Smooth muscle cell of the brain vasculature (primary cell): Measurements from ENCODE around the gene ZNF488.

Experiments
- DNase-seq: peaks from one replicate; pipeline ENCODE4 v3.0.0-alpha.2; 2012; ENCODE audit warnings: low read depth, low spot score

The ZNF488 gene

GRCh38 chr10:47383261-47384147, 589 bp downstream of the ZNF488 start:
- no peak for DNase-seq

DNA sequence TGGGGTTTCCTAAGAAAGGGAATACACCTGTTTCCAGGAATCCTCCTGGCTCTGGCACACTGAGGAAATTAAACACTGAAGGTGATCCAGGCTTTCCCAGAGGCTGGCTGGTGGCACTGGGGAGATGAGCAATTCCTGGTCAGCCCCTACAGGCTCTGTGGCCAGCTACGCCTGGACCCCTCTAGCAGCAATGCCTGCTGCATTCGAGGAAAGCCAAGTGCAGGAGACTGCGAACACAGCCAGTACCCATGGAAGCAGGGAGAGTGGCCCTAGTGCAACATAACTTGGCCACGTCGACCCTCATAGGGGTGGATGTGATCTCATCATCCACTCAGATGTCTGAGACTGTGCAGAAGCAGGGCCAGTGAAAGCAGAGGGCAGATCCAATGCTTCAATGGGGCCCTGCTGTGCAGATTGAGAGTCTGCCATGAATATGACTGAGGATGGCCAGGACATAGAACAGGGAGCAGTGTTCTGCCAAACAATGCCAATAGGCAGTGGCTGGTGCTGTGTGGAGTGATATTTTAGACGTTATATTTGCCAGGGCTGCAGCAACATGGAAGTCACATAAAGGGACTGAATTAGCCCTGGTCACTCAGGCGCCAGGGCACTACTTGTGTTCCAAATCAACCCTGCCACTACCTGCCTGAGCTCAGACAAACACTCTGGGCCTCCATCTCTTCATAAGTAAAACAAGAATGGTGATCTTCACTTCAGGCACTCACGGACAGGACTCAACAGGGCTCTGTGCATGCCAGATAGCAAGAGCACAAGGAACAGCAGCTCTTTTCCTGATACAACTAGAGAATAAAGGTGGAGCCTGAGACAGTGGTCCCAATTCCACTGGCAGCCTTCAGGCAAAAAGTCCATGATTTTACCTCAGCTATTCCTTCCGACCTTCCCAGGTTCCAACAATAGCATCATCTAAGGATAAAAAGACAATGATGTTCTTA, 2.4 kb downstream of the ZNF488 start:
- DNase-seq: no peak

DNA sequence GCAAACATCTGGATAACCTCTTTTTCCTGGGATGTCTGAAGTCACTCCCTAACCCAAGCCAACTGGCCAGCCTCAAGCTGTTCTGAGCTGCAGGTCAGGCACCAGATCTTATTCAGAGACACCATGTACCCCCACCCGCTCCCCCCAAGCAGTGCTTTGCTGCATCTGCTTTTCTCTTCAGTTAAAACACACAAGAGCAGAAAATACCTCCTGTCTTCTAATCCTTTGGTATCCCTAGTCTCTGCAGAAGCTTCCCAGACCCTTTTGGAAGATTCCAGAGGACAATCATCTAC, 3.0 kb downstream of the ZNF488 start:
- DNase-seq: no peak

DNA sequence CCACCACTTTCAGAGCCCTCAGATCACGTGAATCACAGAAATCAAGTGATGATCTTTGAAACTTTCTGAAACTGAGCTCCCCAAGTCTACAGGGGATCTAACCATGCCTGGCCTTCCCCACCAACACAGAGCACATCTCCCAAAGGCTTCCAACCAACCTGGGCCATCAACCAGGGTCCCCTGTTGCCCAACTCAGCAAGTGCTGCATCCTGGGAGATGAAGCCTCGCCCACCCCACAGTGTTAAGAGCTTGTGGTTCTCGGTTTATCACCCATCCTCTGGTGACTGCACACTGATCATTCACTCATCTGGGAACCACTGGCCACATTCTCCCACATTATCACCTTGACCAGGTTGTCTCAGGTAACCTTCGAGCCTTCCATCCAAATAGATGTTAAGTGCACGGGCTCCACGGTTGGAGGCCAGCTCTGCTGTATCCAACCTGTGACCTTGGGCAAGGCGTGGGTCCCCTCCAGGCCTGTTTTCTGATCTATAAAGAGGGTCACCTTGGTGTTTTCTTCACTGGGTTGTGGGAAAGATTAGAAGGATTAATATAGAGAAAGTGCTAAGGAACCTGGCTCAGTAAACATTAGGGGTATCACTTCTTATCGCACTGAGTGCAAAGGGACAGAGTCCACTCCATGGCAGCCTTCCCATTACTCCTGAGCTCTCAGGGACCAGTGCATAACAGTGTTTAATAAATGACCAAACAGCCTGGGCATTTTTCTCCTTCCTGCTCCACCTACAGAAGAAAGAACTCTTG, 3.6 kb downstream of the ZNF488 start:
- DNase-seq: no peak

- no peak for DNase-seq
Measured at GRCh38 chr10:47379901-47380300, 4.2 kb downstream of the ZNF488 start.

GRCh38 chr10:47379445-47379785, 4.7 kb downstream of the ZNF488 start:
- DNase-seq: no peak

- no peak for DNase-seq
Measured at GRCh38 chr10:47378606-47379444, 5.3 kb downstream of the ZNF488 start.

- DNase-seq: no peak
Measured at GRCh38 chr10:47378183-47378510, 5.9 kb downstream of the ZNF488 start.

DNA sequence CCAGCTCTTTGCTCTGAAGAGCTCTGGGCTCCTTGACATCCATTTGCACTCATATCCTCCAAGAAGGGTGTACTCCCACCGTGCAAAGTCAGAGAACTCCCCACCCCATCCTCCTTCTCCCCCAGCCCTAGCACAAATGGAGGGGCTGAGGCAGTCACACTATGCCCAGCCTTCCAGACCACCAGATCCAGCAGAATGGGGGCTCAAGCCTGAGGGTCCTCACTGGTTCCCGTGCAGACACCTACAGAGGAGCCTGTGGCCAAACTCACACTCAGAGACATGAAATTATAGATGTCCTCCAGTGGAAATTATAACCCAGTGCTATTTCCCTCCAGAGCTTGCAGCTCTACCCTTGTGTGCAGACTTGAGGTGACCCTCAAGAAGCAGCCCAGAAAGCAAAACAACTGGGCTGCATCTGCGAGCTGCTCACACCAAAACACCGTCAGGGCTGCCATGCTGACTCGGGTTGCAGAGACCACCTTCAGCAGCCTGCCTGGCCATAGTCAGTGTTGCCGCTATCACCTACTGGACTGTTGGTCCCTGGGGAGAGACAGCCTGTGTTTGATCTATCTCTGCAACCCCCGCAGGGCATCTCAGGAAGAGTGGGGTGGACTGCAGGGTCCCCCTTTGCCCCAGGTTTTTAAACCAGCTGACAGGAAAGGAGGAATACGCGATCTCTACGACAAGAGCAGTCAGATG, 7.4 kb downstream of the ZNF488 start:
- no peak for DNase-seq

DNA sequence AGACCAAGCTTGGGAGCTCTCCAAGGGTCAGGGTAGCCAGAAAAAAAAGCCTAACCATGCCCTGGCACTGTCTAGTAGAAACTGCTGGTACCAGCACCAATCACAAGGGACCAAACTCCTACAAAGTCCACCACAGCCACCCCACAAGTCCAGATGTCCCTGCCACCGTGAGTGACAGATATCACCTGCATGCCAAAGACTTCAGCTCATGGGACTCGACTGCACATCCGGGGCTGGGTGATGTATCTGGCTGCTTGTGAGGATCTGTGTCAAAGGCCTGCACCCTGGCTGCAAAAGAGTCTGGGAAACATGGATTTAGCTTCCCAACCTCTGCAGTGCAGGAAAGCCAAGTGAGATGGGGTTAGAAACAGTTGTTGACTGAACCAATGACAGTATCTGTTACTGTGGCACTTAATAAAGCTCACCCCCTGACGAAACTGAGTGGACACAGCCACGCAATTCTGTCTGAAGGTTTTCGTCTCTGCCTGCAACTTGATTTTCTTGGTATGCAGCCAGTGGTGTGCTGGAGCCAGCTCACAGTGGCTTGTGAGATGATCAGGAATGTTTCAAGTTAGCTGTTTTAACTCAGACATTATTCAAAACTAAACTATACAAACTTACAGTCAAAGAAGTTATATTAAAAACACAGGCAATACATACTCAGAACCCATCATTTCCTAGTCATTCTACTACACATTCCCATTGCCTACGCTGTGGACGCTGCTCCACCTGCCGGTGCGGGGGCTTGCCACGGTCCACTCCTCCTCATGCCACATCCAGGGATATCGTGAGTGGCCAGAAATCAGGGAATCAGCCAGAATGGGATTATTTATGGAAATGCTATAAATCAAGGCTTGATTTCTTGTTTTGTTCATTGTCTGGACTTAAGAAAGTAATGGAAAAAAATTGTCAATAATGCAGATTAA, 9.2 kb downstream of the ZNF488 start:
- no peak for DNase-seq

GRCh38 chr10:47372726-47373125, 11.4 kb downstream of the ZNF488 start:
- DNase-seq: no peak

DNA sequence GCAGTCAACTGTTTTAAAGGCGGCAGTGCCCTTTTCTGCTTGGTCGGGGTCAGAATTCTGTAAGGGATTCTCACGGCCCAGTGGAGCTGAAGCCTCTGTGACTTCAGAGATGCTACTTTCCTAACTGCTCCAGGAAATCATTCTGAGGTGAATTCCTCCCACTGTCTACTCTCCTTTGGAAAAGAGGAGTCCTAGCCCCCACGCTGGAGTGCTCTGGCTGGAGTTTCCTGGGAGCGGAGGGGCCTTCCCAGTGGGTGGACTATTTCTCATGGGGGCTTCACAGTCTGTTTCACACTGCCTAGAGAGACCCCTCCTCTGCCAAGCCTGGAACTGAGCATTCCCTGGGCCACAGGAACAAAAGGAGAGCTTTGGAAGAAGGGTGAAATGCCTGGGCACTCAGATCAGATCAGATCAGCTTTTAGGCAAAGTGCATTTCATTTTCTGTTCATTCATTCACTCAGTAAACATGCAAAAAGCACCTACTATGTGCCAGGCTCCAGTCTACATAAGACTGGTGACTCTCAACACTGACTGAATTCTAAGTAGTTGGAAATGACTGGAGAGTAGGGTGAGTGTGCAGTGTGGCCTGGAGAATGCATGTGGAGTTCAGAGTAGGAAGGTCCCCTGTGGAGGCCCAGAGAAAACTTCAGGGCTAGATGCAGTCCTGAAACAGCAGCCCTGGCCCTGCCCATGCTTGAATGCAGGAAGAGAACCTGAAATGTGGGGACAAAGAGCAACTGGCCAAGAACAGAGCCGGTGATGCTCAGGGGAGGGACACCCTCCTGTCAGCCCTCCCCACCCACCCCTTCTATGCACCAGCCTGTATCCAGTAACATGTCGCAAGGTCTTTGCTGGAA, 12.2 kb downstream of the ZNF488 start:
- peak; percentile 15 for DNase-seq

DNA sequence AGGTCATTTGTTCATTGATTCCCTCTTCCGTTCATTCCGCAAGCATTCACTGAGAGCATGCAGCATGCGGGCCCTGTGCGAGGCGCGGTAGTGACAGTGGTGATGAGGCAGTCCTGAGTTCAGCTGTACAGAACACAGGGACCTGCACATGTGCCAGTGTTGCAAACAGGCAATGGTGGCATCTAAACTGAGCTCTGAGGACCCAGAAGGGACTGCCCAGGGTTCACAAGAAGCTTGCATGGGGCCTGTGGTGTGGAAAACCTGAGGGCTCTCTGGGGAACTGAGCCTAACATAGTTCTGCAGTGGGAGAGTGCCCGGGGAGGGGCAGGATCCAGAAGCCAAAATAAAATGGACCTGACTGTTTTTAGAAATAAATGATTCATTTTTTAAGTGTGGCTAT, 13.2 kb downstream of the ZNF488 start:
- no peak for DNase-seq

- DNase-seq: no peak
Measured at GRCh38 chr10:47370015-47370767, 13.9 kb downstream of the ZNF488 start.

GRCh38 chr10:47369251-47369894, 14.7 kb downstream of the ZNF488 start:
- DNase-seq: no peak

- DNase-seq: no peak
Measured at GRCh38 chr10:47368431-47369180, 15.5 kb downstream of the ZNF488 start.

DNA sequence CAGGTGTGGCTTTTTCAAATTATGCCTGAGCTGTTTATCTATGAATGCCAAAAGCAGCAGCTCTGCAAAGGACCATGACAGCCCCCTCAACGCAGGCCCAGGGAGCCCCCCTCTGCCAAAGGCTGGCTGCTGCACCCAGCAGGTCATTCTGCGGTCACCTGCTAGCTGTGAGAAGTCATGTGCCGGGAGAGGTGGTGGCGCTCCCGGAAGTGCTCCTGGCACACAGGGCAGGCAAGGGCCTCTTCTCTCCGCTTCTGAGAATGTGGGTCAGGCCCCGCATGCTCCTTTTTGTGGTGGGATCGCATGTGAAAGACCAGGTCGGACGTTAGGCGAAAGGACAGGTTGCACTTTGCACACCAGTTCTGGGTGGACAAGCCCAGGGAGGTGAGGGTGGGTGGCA, 16.4 kb downstream of the ZNF488 start:
- DNase-seq: no peak
